GM12873 (cell line): ENCODE data around the gene CABS1.

ENCODE experiments used
- TF ChIP-seq, protein P1 (sequence below): IDR thresholded peaks from 2 replicates; pipeline ENCODE4 v1.5.1; 2012; ENCODE audit warnings: low read depth, mild to moderate bottlenecking, moderate library complexity, low read length, control low read depth; ENCODE audit not compliant: insufficient read depth; ENCODE audit errors: missing control alignments

CABS1 gene

DNA sequence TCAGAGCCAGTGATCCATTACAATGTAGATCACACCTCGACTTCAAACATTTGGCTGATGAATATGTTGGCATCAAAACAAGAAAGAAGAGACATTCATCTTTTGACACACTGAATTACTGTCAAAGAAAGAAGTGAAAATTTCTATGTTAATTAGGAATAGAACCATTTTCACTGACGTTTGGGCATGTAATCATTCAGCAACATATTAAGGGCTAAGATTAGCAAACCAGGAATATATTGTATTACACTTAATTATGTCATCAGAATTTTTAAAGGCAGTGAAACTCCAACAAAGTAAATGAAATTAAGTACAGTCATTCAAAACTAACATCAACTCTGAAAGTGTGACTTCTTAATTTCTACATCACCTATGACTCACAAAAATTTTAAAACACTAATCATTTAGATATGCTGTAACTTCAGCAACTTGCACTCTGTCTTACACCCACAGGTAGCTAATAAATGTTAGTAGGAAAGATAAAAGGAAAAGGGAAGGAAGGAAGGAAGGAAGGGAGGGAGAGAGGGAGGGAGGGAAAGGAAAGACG, 24.4 kb downstream of the CABS1 start:
- TF ChIP-seq, protein P1, sequence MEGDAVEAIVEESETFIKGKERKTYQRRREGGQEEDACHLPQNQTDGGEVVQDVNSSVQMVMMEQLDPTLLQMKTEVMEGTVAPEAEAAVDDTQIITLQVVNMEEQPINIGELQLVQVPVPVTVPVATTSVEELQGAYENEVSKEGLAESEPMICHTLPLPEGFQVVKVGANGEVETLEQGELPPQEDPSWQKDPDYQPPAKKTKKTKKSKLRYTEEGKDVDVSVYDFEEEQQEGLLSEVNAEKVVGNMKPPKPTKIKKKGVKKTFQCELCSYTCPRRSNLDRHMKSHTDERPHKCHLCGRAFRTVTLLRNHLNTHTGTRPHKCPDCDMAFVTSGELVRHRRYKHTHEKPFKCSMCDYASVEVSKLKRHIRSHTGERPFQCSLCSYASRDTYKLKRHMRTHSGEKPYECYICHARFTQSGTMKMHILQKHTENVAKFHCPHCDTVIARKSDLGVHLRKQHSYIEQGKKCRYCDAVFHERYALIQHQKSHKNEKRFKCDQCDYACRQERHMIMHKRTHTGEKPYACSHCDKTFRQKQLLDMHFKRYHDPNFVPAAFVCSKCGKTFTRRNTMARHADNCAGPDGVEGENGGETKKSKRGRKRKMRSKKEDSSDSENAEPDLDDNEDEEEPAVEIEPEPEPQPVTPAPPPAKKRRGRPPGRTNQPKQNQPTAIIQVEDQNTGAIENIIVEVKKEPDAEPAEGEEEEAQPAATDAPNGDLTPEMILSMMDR, result no peak

DNA sequence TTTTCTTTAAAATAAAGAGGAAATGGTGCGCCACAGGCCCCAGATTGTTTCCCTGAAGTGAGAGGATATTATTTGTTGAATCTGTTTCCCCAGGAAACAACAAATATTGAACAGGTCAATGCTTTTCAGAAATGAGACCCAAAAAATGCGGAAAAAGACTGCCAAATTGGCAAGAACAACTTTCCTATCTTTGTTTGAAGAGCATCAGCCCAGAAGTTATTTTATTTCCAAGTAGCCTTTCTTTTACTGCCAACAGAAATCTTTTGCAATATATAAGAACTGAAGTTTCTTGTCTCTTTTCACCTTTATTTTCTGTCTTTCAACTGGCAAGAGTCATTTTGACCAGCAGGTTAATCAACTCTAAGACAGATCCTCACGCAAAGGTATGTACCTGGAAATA, 25.7 kb downstream of the CABS1 start, which contains the start of gene SMR3A:
SMR3A (plus strand) TSS at position 301 of the 400 bp plus-strand sequence. CDS start 1,356 bp downstream, outside the sequence.
- TF ChIP-seq, protein P1, result no peak

DNA sequence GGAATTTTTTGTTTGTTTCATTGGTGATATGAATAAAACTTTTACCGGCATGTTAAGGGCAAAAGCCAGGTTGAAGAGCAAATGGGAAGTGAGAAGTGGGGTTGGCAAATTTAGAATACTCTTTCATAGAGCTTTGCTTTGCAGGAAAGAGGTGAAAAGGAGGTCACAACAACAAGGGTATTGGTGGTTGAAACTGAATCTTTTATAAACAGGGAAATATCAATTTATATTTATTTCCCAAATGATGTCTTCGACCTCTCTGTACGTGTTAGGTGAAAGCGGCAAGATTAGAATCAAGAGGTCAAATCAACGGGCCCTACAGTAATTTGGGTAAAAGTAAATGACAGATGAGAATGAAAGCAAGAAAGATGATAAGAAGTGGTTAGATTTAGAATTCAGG, 29.2 kb downstream of the CABS1 start:
- TF ChIP-seq, protein P1, result no peak

DNA sequence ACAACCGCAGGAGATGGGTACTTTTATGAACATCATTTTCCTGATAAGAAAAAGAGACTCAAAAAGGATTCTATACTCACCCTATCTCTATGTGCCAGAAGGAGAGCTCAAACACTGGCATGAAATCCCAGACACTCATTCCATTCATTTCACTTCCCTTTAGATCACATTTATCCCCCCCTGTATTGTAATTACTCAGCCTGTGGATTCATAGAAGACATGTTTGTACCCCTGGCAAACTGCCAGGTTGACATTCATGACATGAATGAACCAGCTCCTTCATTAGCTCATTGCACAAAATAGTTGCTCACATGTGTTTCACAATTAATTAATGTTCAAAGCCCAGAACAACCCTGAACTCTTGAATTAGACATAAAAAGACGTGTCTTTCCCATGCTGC, 30.7 kb downstream of the CABS1 start:
- TF ChIP-seq, protein P1, result no peak

DNA sequence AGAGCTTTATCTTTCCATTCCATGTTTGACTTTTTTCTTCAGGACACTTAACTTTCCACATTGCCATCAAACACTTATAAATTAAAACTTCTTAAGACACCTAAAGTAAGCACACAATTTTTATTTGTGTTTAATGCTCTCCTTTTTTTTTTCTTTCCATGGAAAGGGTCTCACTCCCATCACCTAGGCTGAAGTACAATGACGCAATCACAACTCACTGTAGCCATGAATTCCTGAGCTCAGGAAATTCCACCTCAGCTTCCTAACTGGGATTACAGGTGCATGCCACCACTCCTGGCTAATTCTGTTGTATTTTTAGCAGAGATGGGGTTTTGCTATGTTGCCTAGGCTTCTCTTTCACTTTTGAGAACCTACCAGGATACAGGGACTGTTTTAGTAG, 33.0 kb downstream of the CABS1 start:
- TF ChIP-seq, protein P1, result no peak

DNA sequence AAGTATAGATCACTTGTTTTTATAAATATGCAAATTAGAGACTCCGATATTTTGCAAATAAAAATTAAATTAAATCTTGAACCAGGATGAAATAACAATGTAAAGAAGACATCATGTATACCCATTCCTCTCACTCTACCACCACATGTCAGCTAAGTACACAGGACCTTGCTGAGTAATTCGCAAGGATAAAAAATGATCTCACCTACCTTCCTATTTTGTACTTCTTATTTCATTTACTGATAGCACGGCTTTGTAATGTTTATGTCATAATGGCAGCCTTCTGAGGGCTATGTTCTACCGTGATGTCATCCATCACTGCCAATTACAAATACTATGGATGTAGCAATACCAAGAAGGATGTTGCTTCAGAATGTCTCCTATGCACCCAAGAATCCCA, 37.2 kb downstream of the CABS1 start:
- TF ChIP-seq, protein P1, result no peak

DNA sequence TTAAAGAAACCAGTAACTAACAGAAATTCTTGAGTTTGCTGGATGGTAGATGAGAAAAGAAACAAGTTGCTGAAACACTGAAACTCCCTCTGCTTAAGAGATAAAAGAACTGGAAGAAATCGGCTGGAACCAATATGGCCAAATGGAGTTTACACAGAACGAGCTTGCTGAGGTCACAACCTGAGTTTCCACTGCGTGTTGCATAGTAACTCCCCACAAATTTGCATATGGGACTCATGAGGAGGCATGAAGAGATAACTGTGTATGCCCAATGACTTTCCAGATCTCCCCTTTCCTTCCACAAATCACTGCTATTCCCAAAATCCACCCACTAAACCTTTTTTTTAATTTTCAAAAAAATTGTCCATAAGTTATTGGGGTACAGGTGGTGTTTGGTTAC, 38.0 kb downstream of the CABS1 start:
- TF ChIP-seq, protein P1, result no peak
